Kidney (tissue), 14 donors: ENCODE measurements around the gene KCNQ5. TPM values are rescaled to one million over a fixed set of nuclear protein-coding genes. Genes with fewer than 3 reads are reported as not detected.

ENCODE experiments used
- DNase-seq, 5 donors: peaks; one replicate each; pipeline ENCODE4 v3.0.0-alpha.2; 2013 to 2020
- FAIRE-seq: peaks from 2 replicates; lab custom pipeline; 2012; peaks lifted over from hg19 to GRCh38; lab: Jason Lieb, UNC
- H3K27ac ChIP-seq, 2 donors: one replicate each; pipeline ENCODE4 v1.7.0; 2013; ENCODE audit warnings: low read depth in 2 of 2, low read length in 2 of 2, inconsistent platforms in 1 of 2
- H3K27me3 ChIP-seq: one replicate; pipeline ENCODE4 v1.7.1; 2013; ENCODE audit warnings: low read length, inconsistent platforms; ENCODE audit not compliant: control insufficient read depth, insufficient read depth
- H3K36me3 ChIP-seq, 3 donors: one replicate each; pipeline versions ENCODE4 v1.7.0 to v1.7.1; 2013; ENCODE audit warnings: low read length in 3 of 3, control low read depth in 1 of 3, inconsistent platforms in 1 of 3; ENCODE audit not compliant: insufficient read depth in 3 of 3, control insufficient read depth in 2 of 3
- H3K4me1 ChIP-seq, 3 donors: one replicate each; pipeline versions ENCODE4 v1.7.0 to v1.7.1; 2013; ENCODE audit warnings: low read length in 3 of 3, inconsistent platforms in 1 of 3, low read depth in 1 of 3; ENCODE audit not compliant: control insufficient read depth in 2 of 3, insufficient read depth in 2 of 3
- H3K4me3 ChIP-seq, 3 donors: one replicate each; pipeline versions ENCODE4 v1.7.0 to v1.8.1; 2013; ENCODE audit warnings: low read length in 3 of 3, control low read depth in 1 of 3, inconsistent platforms in 1 of 3
- H3K9ac ChIP-seq, 3 donors: one replicate each; pipeline versions ENCODE4 v1.7.0 to v1.7.1; 2013; ENCODE audit warnings: low read length in 3 of 3, control low read depth in 1 of 3, inconsistent platforms in 1 of 3
- H3K9me3 ChIP-seq, 3 donors: one replicate each; pipeline versions ENCODE4 v1.7.0 to v1.7.1; 2013; ENCODE audit warnings: low read length in 3 of 3, control low read depth in 1 of 3, inconsistent platforms in 1 of 3; ENCODE audit not compliant: control insufficient read depth in 2 of 3, insufficient read depth in 1 of 3
- intact Hi-C: fragments of 100-400 bp; cut with DNase I; formaldehyde crosslinking; loops from one replicate; pipeline ENCODE4 v1.11.1; 2022
- polyA plus RNA-seq: library from polyadenylated mRNA; stranded (reverse); fragments of 350-450 nt; fragmentation: Illumina TruSeq; extraction: RNeasy Lipid Tissue Mini Kit (QIAGEN cat#74804); gene quantifications from one replicate; pipeline ENCODE4 v1.2.3, GENCODE V29; 2014; ENCODE audit warnings: low read depth, low replicate concordance; ENCODE audit not compliant: insufficient read depth
- total RNA-seq: library from RNA; stranded (reverse); fragmentation: NEBNext Ultra II Directional; extraction: Animal tissue kit (Norgen Biotek cat#: 25700); gene quantifications from one replicate; pipeline ENCODE4 v1.2.1, GENCODE V29; 2021
- TF ChIP-seq, protein P1 (sequence below): IDR thresholded peaks from 3 replicates; pipeline ENCODE4 v1.5.1; 2012; ENCODE audit warnings: mild to moderate bottlenecking, moderate library complexity, borderline replicate concordance; ENCODE audit not compliant: insufficient read depth; ENCODE audit errors: extremely low read depth
- donor health status: control.
- donor health status: control.
- donor health status: control.
- donor health status: control.
- donor health status: control.
- donor health status: DM: yes; HTN: yes; CAD: no.
- donor health status: Normal renal cell carcinoma (clear cell type).

KCNQ5 gene
- total and polyA plus RNA-seq, 2 donors from 2014 or later: 0.50 TPM; not detected in 1

DNA sequence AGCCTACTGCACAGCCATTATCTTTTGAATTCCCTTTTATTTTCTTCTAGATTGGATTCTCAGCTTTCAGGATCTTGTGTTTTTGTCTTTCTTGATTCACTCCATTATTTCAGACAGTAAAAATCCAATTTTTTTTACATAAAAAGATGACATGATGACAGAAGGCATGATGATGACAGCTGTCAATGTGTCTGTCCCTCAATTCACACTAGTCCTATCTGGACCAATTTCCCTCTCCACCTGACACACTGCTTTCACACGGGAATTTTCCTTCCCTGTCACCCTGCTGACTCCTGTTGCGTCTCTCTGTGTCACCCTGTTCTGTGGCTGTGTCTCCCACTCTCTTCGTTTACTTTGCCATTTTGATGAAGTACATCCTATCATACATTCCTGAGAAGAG is 529.9 kb downstream of the KCNQ5 start:
- Histone ChIP-seq H3K9me3 (no peaks in the 10 kb centered on the region), H3K27ac (no peak overlapping the region), H3K4me3 (no peak overlapping the region), H3K4me1 (no peaks in the 10 kb centered on the region), H3K36me3 (no peaks in the 10 kb centered on the region), H3K27me3 (no peaks in the 10 kb centered on the region), H3K9ac (no peak overlapping the region)
- intact Hi-C loops: no loop called here
- DNase-seq (no peak), FAIRE-seq (no peak)
- TF ChIP-seq, protein P1, sequence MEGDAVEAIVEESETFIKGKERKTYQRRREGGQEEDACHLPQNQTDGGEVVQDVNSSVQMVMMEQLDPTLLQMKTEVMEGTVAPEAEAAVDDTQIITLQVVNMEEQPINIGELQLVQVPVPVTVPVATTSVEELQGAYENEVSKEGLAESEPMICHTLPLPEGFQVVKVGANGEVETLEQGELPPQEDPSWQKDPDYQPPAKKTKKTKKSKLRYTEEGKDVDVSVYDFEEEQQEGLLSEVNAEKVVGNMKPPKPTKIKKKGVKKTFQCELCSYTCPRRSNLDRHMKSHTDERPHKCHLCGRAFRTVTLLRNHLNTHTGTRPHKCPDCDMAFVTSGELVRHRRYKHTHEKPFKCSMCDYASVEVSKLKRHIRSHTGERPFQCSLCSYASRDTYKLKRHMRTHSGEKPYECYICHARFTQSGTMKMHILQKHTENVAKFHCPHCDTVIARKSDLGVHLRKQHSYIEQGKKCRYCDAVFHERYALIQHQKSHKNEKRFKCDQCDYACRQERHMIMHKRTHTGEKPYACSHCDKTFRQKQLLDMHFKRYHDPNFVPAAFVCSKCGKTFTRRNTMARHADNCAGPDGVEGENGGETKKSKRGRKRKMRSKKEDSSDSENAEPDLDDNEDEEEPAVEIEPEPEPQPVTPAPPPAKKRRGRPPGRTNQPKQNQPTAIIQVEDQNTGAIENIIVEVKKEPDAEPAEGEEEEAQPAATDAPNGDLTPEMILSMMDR: no peak

- H3K27ac ChIP-seq: no peak overlapping the region
- H3K36me3 ChIP-seq: no peaks in the 10 kb centered on the region
- H3K4me1 ChIP-seq: no peaks in the 10 kb centered on the region
- no peak for DNase-seq
- no peaks in the 10 kb centered on the region for H3K9me3 ChIP-seq
- intact Hi-C loops: no loop called here
- no peak overlapping the region for H3K4me3 ChIP-seq
- no peak for FAIRE-seq
- no peak overlapping the region for H3K9ac ChIP-seq
- TF ChIP-seq, protein P1: no peak
- no peaks in the 10 kb centered on the region for H3K27me3 ChIP-seq
Observed at GRCh38 chr6:73152556-73152955, 530.7 kb downstream of the KCNQ5 start.

- no peak overlapping the region for H3K4me3 ChIP-seq
- H3K36me3 ChIP-seq: no peaks in the 10 kb centered on the region
- H3K27ac ChIP-seq: no peak overlapping the region
- no peaks in the 10 kb centered on the region for H3K27me3 ChIP-seq
- no peaks in the 10 kb centered on the region for H3K4me1 ChIP-seq
- no peak for DNase-seq
- no peaks in the 10 kb centered on the region for H3K9me3 ChIP-seq
- no peak for FAIRE-seq
- TF ChIP-seq, protein P1: no peak
- intact Hi-C loops: no loop called here
- no peak overlapping the region for H3K9ac ChIP-seq
Observed at GRCh38 chr6:73152966-73153757, 531.3 kb downstream of the KCNQ5 start.
